NCI-H510A (cell line): Measurements from ENCODE around the gene IMPACT.

Experiments
- DNase-seq: peaks from one replicate; lab custom pipeline; 2025; lab: John Stamatoyannopoulos, UW

Gene IMPACT

DNA sequence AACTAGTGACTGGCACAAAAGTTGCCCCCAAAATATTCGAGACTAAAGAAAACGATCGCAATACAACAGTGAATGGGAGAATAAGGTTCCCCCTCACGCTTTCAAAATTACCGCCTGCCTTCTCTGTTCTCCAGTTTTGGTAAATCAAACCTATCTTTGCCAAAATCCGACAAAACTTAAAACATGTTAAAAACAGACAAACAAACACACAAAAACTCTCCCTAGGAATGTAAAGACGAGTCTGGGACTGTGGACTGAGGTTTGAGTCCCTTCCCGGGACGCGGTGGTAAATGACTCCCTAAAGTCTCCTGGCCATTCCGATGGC lies 435 bp upstream of the IMPACT start:
- no peak for DNase-seq

DNA sequence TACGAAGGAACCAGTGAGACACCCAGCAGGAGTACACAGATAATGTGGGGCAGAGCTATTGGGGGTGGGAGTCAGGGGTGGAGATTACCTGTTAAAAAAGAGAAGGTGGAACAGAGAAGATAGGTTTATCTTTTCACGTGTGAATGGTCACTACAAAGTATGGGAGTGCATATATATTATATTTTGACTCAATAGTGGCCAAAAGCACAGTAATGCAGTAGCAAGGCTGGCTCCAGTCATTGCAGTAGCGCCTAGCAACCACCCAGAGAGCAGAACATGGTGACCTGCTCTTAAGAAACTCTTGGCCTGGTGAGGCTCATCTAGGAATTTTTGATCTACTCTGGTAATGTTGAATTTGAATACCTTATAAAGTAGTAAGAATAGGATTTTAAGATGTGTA lies 1.0 kb downstream of the IMPACT start:
- DNase-seq = no peak

DNA sequence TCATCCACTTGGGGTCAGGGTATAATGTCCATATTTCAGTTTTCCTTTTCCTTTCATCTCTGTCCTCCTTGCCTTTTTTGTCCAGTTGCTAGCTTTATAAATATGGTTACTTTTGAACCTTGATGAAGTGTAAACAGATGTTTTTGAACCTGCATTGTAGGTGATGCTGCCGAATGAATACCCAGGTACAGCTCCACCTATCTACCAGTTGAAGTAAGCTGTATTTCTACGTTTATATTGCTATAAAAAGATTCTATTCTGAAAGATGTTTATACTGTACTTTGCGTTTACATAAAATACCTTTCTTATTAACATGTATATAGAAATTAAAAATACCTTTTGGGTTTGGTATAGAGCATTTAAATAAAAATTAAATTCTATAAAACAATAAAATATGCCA lies 2.2 kb downstream of the IMPACT start:
- no peak for DNase-seq

DNA sequence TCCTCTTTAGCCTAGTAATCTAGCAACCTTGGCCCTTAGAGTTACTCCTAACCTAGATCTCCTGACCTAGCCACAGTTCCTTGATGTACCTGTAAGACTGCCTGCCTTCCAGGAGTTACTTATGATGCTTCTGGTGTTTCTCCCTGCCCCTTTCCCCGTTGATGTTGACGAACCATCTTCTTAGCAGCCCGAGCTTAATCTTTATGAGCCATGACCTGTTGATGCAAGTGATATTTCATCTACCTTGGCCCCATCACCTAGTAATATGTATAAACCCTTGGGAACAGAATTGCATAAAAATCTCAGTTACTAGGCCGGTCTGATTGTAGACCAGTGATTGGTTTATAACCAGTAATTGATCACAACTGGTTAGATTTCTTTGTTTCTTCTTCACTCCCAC lies 2.7 kb downstream of the IMPACT start:
- DNase-seq = no peak

DNA sequence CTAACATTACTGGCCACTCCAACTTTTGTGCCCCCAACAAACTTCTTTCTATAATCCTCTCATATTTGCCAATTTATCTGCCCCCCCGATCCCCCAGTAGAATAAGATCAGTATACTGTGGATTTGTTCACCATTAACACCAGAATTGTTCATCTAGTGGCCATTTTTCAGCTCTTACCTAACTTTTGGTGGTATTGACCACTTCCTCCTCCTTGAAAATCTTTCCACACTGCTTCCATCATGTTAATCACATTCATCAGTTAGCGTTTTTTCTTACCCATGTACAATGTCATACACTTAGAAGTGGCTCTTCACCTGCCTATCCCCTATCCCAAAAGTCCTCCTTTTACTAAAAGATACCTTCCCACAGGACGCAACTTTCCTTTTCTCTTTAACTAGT lies 6.1 kb downstream of the IMPACT start:
- no peak for DNase-seq

DNA sequence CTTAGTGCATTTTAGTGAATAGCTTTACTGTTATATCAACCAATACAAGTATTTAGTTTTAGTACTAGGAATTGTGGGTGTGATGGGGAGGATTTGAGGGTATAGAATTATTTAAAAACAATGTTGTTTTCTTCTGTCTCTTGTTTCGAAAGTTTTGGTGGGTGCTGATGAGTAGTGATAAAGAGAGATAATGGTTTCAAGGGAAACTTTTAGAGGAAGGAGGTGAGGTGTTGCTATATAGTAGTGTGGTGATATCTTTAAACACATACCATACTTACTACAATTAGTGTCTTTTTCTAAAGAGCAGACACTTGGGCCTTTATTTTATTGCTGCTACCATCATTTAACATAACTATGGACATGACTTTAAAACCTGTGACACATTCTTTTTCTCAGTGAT lies 10.5 kb downstream of the IMPACT start:
- DNase-seq = no peak

DNA sequence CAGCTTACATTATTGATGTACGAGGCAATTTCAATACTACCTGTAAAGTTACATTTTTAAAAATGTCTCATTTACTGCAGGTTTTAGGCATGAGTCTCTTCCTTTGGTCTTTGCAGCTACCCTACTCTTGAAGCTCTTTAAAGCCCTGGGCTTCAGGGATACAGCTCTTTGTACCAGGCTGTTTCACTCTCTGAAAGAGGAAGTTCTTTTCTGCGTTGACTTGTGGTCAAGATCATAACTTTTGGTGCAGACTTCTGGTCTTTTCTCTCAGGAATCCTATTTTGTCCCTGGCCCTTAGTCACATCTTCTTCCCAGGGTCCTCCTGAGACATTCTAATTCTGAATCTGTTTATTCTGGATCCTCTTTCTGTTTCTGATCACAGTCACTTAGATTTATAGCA lies 17.4 kb downstream of the IMPACT start:
- no peak for DNase-seq

DNA sequence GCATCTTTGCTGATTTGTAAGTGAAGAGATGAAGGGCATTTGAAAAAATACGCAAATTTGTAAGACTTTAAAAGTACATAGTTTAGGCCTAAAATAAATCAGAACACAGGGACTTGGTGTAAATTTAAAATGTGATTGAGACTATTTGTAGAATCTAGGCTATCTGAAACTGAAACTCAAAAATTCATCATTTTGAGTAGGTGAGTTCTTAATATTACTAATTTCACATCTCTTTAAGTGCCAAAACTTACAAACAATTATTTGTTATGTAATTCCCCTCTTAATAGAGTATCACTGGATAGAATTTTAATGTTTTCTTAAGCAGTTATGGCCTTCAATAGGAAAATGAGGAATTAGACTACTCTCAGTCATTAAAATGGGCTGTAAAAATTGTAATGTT lies 20.0 kb downstream of the IMPACT start:
- DNase-seq = no peak

DNA sequence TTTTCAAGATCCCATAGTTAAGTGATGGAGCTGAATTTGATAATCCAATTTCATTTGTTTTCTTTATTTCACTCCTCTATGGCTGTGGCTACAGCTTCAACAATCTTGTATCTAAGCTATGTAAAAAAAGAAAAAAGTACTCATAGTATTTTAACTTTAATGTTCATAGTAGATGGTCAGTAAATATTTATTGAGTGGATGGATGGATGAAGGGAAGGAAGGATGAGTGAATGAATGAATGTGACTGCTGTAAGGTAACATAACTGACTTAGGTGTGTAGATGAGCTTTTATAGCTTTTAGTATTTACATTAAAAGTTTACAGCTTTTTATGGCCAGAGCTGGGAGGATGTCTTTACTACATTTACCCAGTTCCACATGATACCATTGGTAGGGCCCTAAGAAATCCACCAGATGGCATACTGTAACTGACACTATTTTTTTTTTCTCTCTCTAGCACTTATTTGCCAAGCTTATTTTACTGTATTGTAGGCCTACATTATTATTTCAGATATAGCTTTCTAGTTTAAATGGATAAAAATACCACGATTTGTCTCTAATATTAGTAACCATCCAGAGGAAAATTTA lies 20.6 kb downstream of the IMPACT start:
- no peak for DNase-seq

DNA sequence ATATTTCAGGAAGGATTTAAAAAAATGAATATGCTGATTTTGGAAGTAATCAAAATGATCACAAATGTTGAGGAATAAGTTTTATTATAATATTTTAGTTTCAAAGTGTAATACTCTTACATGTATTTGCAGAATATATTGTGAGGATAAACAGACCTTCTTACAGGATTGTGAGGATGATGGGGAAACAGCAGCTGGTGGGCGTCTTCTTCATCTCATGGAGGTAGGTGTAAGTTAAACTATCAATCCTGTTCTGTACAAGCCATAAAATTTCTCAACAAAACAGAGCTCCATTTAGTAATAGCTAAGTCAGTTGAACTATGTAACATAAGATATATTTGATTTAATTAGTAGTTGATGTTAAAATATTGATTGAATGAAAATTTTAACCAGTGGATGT lies 21.5 kb downstream of the IMPACT start:
- no peak for DNase-seq

DNA sequence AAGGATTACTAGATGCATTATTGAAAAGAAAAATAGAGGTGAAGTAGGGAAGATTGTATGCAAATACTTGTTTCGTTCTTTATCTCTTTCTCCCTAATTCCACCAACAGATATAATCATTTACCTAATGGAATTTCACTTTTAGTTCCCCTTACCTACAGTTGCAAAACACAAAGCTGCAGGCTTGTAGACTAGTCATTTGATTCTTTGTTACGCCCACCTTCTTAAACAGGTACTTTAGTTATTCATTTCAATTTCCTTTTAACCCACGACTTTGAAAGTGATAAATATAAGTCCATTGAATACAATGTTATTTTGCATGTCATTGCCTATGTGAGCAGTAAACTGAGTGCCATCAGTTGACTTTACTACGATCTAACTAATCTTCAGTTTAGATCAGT lies 30.1 kb downstream of the IMPACT start:
- DNase-seq = no peak

DNA sequence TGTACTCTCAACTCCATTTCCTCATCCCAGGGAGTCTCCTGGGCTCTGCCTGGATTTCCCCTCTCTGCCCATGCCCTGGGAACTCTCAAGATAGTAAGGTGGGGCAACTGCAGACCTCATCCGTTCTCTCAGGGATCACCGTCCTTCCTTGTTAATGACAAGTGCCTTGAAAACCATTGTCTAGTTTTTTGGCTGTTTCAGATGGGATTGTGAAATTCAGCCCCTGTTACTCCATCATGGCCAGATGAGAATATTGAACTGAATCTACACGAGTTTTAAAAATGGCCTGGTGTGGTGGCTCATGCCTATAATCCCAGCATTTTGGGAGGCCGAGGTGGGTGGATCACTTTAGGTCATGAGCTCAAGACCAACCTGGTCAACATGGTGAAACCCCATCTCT lies 33.3 kb downstream of the IMPACT start:
- no peak for DNase-seq

DNA sequence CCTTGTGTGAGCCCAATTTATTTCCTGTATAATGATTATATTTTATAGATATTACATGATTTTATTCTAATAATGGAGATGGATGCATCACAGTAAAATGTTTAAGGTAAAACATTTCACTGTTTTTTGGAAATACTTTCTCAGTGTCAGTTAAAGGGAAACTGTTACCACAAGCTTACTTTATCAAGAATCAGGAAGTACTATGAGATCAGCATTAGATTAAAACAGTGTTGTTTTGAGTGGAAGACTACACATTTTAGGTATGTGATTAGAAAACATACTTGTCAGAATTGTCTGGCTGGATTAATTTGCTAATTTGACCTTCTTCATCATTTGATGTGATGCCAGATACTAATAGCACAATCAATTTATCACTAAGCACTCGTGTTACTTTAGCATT lies 33.9 kb downstream of the IMPACT start, which contains the start of gene HRH4:
HRH4 (plus strand) TSS at position 250 of the 400 bp plus-strand sequence; CDS start at position 342, 92 bp downstream.
- DNase-seq = no peak

DNA sequence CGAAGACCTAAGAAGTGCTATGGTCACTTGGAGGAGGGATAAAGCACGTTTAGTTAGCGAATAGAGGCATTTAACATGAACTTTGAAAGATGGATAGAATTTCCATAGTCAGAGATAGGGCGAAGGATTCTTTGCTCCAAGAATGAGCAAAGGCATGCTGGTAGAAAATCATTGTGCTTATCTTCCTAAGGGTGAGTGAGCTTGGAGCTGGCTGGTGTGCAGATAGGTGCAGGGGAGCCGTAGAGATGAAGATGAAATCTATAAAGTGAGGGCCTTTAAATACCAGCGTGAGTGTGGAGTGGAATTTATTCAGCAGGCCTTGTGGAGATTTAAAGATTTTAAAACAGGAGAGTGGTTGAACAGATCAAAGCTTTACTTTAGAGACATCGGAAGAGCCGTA lies 35.5 kb downstream of the IMPACT start:
- DNase-seq = no peak

DNA sequence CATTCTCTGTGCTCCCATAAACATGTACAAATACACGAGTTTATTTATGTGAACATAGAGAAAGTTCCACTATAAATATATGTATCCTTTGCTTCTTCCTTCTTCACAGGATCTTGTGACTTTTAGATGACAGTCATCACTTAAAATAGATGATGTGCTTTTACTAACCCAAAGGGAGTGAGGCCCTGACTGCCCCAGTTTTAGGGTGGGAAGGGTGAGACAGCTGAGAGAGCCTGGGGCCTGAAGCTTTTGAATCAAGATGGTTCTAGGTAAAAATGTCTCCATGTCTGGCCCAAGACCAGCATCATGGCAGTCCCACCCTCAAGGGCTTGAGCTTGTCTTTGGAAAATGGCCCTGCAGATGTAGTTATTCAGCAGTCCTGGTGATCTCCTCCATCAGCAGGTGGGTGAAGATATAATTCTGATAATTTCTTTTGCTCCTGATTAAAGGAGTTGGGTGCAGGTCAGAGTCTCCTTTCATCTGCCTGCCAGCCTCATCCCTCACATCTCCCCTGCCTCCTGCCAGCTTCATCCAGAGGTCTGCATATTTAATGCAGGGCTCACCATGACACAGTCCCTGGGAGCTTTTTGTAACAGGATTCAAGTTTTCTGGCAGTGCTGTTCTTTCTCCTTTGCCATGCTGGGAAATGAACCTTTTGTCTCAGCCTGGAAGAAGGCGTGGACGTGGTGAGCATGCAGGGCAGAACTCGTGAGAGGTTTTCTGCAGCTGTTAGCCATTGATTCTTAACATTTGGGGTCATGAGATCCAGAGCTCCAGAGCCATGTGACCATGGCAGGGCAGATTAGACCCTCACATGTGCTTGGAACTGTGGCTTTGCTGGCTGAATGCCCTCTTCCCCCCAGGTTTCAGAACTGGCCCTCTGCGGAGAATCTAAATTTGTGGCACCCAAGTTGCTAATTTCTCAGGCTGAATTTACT lies 36.6 kb downstream of the IMPACT start:
- no peak for DNase-seq

DNA sequence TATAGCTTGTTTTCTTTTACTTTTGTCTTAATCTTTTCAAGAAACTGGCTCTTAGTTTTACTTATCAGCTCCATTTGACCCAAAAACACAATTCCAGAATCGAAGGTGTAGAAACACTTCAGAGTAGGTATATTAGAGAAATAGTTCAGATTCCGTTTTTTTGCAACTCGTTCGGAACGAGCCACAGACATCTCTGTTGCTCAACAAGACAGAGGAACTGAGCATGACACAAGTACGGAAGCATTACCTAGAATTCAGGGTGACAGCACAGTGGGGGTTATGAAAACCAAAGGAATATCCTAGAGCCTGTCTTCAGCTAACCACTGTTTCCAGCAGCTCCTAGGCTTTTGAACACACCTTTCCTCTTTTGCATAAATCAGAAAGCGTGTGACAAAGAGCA lies 39.0 kb downstream of the IMPACT start:
- DNase-seq = no peak

DNA sequence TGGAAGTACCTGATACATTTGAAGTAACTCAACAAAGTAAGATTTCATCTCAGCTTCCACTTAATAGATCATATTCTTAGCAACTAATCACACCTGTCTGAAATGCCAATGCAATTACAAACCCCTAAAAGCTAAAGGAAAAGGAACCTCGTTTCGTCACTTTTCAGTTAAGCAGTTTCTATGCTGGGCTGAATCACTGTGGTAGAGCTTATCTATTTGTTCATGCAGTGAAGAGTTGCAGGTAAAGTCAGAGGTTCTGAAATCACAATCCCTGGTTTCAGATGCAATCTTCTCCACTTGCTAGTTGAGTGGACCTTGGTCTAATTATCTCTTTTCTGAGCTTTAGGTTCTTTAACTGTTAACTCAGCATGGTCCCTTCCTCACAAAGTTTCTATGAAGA lies 40.3 kb downstream of the IMPACT start:
- no peak for DNase-seq

DNA sequence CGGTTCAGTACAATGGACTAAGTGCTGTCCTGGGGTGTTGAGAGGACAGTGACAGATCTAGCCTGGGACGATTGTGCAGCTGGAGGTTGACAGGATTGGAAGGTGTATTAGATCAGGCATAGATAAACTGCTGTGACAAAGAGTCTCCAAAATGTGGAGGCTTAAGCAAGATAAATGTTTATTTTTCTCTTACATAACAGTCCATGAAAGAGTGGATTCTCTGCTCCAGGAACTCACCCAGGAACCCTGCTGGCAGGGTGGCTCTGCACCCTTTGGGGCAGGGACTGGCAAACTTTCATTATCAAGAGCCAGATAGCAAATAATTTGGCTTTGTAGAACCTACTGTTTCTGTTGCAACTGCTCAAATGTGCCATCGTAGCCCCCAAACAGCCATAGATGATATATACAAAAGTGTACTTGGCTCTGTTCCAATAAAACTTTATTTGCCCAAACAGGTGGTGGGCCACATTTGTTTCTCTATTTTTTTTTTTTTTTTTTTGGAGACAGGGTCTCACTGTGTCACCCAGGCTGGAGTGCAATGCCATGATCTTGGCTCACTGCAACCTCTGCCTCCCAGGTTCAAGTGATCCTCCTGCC lies 43.6 kb downstream of the IMPACT start:
- DNase-seq = no peak

DNA sequence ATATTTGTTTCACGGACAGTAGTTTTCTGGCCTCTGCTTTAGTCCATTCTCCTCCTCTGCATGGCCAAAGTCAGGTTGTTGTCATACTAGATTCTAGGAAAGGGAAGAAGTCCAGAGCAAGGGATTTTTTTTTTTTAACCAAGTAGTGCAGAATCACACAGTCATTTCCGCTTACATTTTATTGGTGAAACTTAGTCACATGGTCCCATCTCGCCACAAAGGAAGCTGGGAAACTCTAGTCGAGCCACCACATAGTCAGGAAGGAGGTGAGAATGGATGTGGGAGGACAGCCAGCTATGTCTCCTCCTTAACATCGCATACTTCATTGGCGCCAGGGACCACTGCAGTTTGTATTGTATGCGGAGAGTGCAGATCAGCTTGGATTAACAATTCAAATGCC lies 44.3 kb downstream of the IMPACT start:
- DNase-seq = no peak

DNA sequence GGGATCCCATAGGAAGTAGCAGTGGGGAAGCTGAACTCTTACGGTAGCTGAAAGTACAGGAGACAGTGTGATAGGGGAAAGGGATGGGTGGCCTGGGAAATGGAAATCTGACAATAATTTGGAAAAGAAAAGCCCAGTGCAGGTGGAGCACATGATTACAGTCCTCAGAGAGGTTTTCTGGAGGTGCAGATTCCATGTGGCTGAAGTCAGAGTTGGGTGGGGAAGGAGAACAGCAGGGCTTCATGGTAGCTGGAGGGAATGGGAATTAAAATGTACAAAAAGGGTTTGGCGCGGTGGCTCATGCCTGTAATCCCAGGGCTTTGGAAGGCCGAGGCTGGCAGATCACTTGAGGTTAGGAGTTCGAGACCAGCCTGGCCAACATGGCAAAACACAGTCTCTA lies 46.1 kb downstream of the IMPACT start:
- DNase-seq = no peak

DNA sequence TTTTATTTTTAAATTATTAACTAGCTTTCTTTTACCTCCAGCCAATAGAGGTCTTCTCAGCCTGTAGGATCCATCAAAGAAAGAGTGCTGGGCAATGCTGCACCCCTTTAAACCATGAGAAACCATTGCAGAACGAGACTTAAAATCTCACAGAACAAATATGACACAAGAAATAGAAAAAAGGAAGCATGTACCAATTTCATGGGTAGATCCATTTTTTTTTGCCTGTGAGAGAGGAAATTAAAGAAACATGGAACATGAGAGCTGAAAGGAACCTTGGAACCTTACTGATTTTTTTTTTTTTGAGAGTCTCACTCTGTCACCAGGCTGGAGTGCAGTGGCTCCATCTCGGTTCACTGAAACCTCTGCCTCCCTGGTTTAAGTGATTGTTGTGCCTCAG lies 47.9 kb downstream of the IMPACT start:
- no peak for DNase-seq

DNA sequence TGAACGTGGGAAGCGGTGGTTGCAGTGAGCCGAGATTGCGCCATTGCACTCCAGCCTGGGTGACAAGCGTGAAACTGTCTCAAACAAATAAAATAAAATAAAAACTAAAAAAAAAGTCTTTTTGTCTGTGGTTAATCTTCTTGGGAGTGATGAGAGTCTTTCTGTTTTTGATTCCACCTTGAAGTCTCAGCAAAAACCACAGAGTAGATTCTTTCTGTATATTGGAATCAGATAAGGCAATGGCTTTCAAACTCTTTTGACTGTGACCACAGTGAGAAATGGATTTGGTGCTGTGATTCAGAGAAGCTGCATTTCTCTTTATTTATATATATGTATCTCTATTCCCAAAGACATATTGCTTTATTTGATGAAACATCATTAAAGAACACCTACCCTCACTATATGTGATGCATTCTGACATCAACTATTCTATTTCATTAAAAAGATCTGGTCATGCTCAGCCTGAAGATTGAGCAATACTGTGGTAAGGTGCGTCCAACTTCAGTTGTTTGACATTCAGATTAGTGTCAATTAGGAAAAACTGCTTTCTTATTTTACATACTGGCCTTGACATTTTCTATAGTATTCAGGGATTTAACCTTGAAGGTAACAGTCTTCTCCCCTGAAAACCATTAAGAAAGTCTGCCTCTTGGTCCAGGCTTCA lies 49.6 kb downstream of the IMPACT start:
- no peak for DNase-seq

DNA sequence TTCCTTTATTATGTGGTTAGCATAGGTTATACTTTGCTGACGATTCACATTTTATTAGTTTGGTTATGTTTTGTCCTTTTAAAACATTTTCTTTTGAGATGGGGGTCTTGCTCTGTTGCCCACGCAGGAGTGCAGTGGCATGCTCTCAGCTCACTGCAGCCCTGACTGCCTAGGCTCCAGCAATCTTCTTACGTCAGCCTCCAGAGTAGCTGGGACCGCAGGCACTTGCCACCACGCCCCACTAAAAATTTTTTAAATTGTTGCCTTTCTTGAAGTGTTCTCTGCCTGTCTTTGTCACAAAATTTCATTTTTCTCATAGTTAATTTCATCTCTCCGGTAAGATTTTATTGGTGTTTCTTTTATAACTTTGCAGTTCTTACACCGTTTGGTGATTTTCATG lies 52.9 kb downstream of the IMPACT start:
- no peak for DNase-seq
